Measurements from ENCODE around the gene GPR143.

DNA sequence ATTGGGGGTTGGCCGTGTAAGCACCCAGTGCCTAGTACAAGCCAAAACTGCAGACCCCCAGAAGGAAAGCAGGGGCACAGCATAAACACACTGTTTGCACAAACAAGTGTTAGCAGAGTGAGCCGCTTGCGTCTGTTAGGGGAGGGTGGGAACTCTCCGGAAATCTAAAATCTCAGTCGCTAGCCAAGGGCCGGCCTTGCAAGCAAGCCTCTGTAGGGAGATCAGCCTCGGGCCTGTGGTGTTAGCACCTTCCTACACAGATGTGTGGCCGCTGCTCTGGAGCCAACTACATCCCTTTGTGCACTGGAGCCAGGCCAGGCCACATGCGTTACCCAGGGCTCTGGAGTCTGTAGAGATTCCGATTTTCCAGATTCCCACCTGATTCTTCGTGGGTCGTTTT, 67.1 kb downstream of the GPR143 start:
- TF ChIP-seq EGR1 (IDR thresholded peaks at IDR 0.05; ENCODE audit: low read depth in 2 of 2) (no peak), JUND (IDR thresholded peaks at IDR 0.05) (no peak), CTCF (IDR thresholded peaks at IDR 0.05; ENCODE audit: low read depth, low read length, missing input control) (no peak), RXRA (IDR thresholded peaks at IDR 0.05) (no peak)
